ENCODE results near the gene PPP4R1.

The PPP4R1 gene

GRCh38 chr18:9539283-9539682, 75.1 kb downstream of the PPP4R1 start:
- no peak for DNase-seq

GRCh38 chr18:9537677-9538076, 76.7 kb downstream of the PPP4R1 start:
- DNase-seq = no peak

GRCh38 chr18:9536354-9537152, 77.8 kb downstream of the PPP4R1 start:
- no peak for DNase-seq

GRCh38 chr18:9535430-9535991, 78.8 kb downstream of the PPP4R1 start:
- DNase-seq = no peak

GRCh38 chr18:9534844-9535243, 79.5 kb downstream of the PPP4R1 start:
- no peak for DNase-seq

- no peak for DNase-seq
Observed at GRCh38 chr18:9531791-9532410, 82.5 kb downstream of the PPP4R1 start.

GRCh38 chr18:9530226-9531009, 83.9 kb downstream of the PPP4R1 start:
- no peak for DNase-seq

- DNase-seq = no peak
Observed at GRCh38 chr18:9526458-9526857, 87.9 kb downstream of the PPP4R1 start.

GRCh38 chr18:9522952-9523351, 91.4 kb downstream of the PPP4R1 start:
- no peak for DNase-seq

- DNase-seq = no peak
Observed at GRCh38 chr18:9521770-9522169, 92.6 kb downstream of the PPP4R1 start.

- DNase-seq = no peak
Observed at GRCh38 chr18:9520666-9521065, 93.7 kb downstream of the PPP4R1 start.

- DNase-seq = no peak
Observed at GRCh38 chr18:9519399-9519798, 95.0 kb downstream of the PPP4R1 start.

- no peak for DNase-seq
Observed at GRCh38 chr18:9517869-9518268, 96.5 kb downstream of the PPP4R1 start.

GRCh38 chr18:9516437-9517064, 97.8 kb downstream of the PPP4R1 start:
- peak; percentile 43 for DNase-seq

- DNase-seq = no peak
Observed at GRCh38 chr18:9513971-9514512, 100.3 kb downstream of the PPP4R1 start.

- no peak for DNase-seq
Observed at GRCh38 chr18:9508446-9509025, 105.8 kb downstream of the PPP4R1 start.

- DNase-seq = no peak
Observed at GRCh38 chr18:9507565-9508088, 106.7 kb downstream of the PPP4R1 start.

- no peak for DNase-seq
Observed at GRCh38 chr18:9506046-9506792, 108.1 kb downstream of the PPP4R1 start.
